GM19351 (cell line): ENCODE results near the gene DHDDS.

Source experiments
- ATAC-seq: cut with Tn5 transposase; IDR thresholded peaks from one replicate; pipeline ENCODE4 v1.9.1; 2021; ENCODE audit warnings: mild to moderate bottlenecking, moderate library complexity; ENCODE audit not compliant: unreplicated experiment

Gene DHDDS

GRCh38 chr1:26417111-26417759 is 14.9 kb upstream of the DHDDS start:
- ATAC-seq, result no peak

GRCh38 chr1:26418865-26419349 is 13.2 kb upstream of the DHDDS start:
- ATAC-seq, result no peak

GRCh38 chr1:26419494-26419893 is 12.6 kb upstream of the DHDDS start:
- no peak for ATAC-seq

DNA sequence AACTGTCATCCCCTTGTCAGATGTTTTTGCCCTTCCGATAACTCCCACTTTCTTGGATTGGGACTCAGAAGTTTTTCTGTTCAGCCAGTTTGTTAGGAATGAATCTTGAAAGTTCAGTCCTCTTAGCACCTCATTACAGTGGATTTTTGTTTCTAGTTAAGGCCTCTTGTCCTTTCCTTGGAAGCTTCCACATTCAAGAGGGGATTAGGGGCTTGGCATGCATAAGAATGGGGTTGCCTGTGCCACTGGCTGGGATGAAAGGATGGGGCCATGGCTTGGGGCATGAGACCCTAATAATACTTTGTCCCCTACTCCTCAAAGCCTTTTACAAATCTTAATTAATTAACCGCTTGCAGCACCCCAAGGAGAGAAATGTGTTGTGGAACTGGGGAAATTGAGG is 2.4 kb upstream of the DHDDS start:
- no peak for ATAC-seq

- no peak for ATAC-seq
These were observed 672 bp downstream of the DHDDS start for GRCh38 chr1:26432793-26433192.

DNA sequence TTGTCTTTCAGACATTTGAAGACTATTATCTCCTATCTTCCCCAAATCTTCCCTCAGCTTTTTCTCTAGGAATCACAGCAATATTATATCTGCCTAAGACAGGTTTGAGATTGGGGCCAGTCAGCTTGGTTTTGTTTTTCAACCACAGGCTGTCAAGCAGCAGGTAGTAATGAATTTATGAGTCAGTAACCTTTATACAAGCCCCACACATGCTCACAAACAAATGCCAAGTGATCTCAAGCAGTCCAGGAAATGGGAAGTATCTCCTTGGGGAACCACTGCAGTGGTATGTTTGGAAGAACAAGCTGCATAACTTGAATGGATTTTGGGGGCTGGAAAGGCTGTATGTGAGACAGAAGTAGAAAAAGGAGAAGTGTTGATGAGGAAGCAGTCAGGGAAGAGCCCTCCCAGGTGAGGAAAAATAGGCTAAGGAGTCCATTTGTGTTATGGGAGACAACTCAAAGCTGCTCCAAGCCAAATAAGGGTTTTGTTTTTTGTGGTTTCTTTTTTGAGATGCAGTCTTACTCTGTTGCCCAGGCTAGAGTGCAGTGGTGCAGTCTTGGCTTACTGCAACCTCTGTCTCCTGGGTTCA is 2.1 kb downstream of the DHDDS start:
- ATAC-seq, result no peak

DNA sequence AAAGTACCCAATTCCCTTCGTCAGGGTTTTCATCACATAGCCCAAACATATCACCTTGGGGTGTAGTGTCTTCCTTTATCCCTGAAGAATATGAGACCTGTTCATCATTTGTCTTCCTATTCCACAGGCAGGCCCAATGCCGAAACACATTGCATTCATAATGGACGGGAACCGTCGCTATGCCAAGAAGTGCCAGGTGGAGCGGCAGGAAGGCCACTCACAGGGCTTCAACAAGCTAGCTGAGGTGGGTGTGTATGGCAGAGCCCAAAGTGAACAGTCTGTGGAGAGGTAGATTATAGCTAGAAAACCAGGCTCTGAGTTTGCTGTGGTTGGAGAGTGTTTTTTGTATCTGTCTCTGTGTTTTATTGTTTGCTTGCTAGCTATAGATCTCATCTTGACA is 5.9 kb downstream of the DHDDS start:
- ATAC-seq, result no peak

GRCh38 chr1:26440259-26440658 is 8.1 kb downstream of the DHDDS start:
- no peak for ATAC-seq

- no peak for ATAC-seq
These were observed 17.7 kb downstream of the DHDDS start for GRCh38 chr1:26449868-26450267.

- ATAC-seq, result no peak
These were observed 18.8 kb downstream of the DHDDS start for GRCh38 chr1:26450908-26451307.

DNA sequence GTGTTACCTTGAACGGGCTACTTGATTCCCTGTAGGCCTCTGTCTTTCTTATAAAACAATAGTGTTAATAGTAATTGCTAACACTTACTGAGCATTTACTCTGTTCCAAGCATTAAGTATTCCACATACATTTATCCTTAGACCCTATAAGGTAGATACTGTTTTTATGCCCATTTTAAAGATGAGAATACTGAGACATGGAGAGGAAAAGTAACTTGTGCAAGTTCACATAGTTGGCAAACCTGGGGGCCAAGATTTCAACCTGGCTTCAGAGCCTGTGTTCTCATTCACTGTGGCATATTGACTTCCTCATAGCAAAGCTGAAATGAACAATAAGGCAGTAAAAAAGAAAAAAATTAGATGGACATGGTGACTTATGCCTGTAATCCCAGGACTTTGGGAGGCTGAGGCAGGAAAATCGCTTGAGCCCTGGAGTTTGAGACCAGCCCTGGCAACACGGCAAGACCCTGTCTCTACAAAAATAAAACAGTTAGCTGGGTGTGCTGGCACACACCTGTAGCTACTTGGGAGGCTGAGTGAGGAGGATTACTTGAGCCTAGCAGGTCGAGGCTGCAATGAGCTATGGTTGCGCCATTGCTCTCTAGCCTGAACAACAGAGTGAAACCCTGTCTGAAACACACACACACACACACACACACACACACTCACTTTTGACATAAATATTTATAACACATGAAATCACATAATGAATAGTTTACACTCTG is 20.5 kb downstream of the DHDDS start:
- no peak for ATAC-seq

DNA sequence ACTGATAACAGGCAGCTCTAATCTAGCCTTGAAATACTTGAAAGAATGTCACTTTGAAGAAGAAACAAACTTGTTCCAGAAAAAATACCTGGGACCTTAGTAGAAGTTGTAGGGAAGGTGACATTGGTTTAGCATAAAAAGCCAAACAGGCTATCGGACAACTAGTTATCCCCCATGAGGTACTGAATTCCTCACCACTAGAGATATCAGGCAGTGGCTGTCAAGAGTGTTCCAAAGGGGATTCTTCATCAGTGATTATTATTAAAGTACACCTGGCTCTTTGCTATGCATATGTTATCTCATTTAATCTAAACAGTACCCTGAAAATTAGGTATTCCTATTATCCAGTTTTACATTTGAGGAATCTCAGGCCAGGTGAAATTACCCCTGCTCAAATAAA is 27.0 kb downstream of the DHDDS start:
- ATAC-seq, result no peak

DNA sequence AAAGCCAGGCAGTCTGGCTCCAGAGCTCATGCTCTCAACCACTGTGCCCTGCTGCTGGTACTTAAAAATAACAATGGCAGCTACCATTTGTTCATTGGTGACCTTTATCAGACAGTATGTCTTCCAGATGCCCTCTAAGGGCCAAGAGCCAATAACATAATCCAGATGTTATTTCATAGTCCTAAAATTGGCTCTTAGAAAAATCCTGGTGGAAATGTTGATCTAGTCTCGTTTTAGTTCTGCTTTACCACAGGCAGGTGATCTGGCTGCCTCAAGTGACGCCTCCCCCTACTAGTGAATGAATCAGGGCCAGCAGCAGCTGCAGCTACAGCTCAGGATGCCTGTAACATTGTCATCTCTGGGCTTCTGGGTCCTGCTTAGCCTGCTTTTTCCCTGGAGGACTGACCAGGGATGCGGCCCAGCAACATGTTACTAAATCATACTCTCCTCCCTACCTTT is 27.5 kb downstream of the DHDDS start:
- no peak for ATAC-seq

DNA sequence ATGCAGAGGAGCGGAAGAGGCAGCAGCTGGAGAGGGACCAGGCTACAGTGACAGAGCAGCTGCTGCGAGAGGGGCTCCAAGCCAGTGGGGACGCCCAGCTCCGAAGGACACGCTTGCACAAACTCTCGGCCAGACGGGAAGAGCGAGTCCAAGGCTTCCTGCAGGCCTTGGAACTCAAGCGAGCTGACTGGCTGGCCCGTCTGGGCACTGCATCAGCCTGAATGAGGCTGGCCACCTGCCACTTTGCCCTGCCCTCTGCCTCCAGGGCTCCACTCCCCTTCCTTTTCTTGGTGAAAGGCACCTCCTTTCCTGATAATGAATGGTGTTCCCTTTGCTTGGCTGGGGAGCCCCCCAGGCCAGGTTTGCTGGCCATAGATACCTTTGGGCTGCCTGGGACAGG is 36.8 kb downstream of the DHDDS start:
- ATAC-seq, result no peak

DNA sequence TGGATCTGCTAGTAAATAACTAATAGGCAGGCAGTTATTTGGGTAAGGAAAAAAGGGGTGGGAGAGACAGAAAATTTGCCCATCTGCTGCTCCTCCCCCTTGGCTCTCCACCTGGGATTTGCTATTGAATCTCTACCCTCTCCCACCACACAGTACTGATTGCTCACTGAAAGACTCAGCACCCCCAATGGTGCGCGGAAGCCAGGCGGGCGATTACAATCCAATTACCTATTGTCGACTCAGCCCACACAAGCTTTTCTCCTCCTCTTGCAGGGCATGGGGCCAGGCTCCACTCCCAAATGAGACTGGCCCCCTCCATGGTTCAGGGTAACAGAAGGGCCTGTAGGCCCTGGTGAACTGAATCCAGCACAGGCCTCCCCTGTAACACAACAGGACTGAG is 37.4 kb downstream of the DHDDS start:
- no peak for ATAC-seq

DNA sequence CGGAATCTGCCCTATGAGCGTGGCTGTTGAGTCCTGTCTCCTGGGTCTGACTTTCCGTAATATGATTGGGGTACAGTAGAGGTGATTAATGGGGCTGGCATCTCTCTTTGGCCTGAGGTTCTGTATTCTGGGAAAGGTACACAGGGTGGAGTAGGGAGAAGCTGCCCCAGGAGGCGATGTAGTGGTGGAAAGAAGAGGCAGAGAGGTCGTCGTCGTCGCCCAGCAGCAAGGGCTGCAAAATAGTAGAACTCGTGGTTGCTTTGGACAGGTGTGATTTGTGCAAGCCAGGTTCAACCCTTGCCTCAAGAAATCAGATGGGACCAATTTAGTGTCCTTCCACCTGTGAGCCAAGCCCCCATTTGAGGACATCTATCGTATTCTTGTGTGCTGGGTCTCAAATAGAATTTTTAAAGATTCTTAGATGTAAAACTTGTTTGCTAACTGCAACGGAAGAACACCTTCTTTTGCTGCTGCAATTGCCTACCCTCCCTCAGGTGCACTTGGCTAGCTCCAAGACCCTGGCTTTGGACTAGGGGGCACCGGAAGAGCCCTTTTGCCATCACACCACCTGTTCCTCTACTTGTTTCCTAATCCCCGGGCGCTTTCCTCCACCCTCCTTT is 38.9 kb downstream of the DHDDS start:
- no peak for ATAC-seq

DNA sequence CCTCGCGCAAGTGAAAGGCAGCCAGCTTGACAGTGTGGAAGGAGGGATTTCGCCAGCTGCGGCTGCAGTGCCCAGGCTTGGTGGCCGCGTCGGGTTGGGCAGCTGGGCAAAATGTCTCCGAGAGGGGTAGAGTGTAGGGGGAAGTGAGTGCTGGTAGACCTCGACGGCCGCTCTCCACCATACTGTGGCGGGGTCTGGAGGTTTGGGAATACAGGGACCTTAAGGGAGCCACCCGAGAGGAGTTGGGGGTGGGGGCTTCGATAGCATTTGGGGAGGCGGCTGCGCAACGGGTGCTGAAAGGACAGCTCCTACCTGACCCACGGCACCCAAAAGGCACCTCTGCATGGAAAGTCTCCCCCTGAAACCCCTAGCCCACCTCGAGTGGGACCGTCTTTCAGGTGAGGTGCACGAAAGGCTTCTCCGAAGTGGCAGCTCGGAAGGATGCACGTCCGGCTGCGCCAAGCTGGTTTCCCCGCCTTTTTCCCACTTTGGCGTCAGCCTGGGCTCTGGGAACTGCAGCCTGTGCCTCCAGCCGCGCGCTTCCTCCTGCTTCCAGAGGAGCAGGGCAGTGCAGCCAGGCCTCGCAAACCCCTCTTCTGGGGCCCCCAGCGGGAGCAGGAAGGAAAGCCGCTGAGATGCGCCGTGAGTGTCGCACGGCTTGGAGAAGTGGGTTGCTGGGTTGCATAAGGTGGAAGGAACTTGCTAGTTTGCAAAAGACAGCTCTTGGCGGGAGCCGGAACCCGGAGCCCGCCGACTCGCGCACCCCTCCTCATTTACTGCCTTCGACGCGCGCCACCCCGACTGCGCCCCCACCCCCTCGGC is 39.6 kb downstream of the DHDDS start:
- no peak for ATAC-seq

DNA sequence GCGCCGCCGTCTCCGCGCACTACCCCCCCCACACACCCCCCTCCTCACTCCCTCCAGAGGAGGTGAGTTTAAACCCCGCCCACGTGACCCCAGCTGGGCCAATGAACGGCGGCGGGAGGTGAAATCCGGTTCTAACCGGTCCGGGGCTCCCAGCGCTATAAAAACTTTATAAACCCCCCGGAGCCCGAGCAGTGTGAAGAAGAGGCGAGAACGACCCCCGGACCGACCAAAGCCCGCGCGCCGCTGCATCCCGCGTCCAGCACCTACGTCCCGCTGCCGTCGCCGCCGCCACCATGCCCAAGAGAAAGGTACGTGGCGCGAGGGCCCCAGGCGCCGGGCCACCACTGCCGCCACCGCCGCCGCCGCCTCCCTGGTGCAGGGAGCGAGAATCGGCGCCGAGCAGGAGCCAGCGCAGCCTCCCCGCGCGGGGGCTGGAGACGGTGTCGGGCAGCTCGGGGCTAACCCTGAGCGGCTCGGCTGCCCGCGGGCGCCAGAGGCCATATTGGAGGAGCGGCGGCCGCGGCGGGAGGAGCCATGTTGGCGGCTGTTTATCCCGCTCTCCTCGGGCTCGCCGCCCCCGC is 40.3 kb downstream of the DHDDS start, which contains the start of gene HMGN2:
Gene HMGN2, plus strand, starts transcription at position 121 of the 581 bp plus-strand sequence. Its CDS starts 173 bp downstream, at position 294.
- ATAC-seq, result peak; percentile 64

- ATAC-seq, result peak; percentile 64
These were observed 41.1 kb downstream of the DHDDS start for GRCh38 chr1:26472901-26473845.
